ENCODE results near the gene PHF8. TPM values are rescaled to one million over a fixed set of nuclear protein-coding genes. Genes with fewer than 3 reads are reported as not detected.

PHF8 gene
- total RNA-seq, 1 experiment from 2014 or later: 29.6 TPM

GRCh38 chrX:54043541-54044125 lies 640 bp downstream of the PHF8 start:
- DNase-seq (ENCODE audit: low spot score): peak; percentile 54
- Mint-ChIP-seq H3K4me1 (peaks cover 23% of the 10 kb centered on the region), H3K4me3 (peak overlapping the region; percentile 94), H3K27ac (peak overlapping the region; percentile 100), H3K27me3 (ENCODE audit: low read depth) (no peaks in the 10 kb centered on the region), H3K36me3 (peaks cover 11% of the 10 kb centered on the region), H3K9me3 (no peaks in the 10 kb centered on the region)
- TF ChIP-seq MAX (CRISPR knock-in tag; IDR thresholded peaks at IDR 0.05) (peak; percentile 51), ZNF512 (CRISPR knock-in tag; IDR thresholded peaks at IDR 0.05; ENCODE audit: borderline replicate concordance) (no peak)
- POLR2A ChIA-PET: interaction anchor here (1.1 to 1.5 kb wide), 3 partner anchors 13 to 596 kb away, joined by 3 read pairs; no protein-coding TSS in a partner anchor
- CTCF ChIA-PET: interaction anchor here (0.7 to 1.0 kb wide), 2 partner anchors 64 to 140 kb away, joined by 3 read pairs; partner anchors contain the start of gene FAM120C
- ATAC-seq: no peak; the same call in 1 of the 2 replicates

GRCh38 chrX:54043056-54043455 lies 1.2 kb downstream of the PHF8 start:
- peaks cover 17% of the 10 kb centered on the region for H3K4me1 Mint-ChIP-seq
- ChIA-PET POLR2A (interaction anchor here (1.1 to 1.5 kb wide), 3 partner anchors 137 to 597 kb away, joined by 3 to 4 read pairs (median 3); partner anchors contain the start of gene FAM120C), CTCF (interaction anchor here (0.7 to 1.0 kb wide), 4 partner anchors 21 to 359 kb away, joined by 3 read pairs; partner anchors contain the start of gene FAM120C)
- H3K27ac Mint-ChIP-seq: peak overlapping the region; percentile 96
- peaks cover 11% of the 10 kb centered on the region for H3K36me3 Mint-ChIP-seq
- H3K4me3 Mint-ChIP-seq: peak overlapping the region; percentile 94
- H3K9me3 Mint-ChIP-seq: no peaks in the 10 kb centered on the region
- TF ChIP-seq TEAD4 (CRISPR knock-in tag; IDR thresholded peaks at IDR 0.05) (no peak), TCF7 (CRISPR knock-in tag; IDR thresholded peaks at IDR 0.05; ENCODE audit: low read depth) (no peak), ZNF423 (CRISPR knock-in tag; IDR thresholded peaks at IDR 0.05) (no peak), ZMAT4 (CRISPR knock-in tag; IDR thresholded peaks at IDR 0.05) (no peak), AFF4 (CRISPR knock-in tag; IDR thresholded peaks at IDR 0.05; ENCODE audit: borderline replicate concordance) (no peak)
- H3K27me3 Mint-ChIP-seq (ENCODE audit: low read depth): no peaks in the 10 kb centered on the region
- ATAC-seq (no peak), DNase-seq (ENCODE audit: low spot score) (no peak)

- H3K36me3 Mint-ChIP-seq: peaks cover 13% of the 10 kb centered on the region
- no peaks in the 10 kb centered on the region for H3K27me3 Mint-ChIP-seq (ENCODE audit: low read depth)
- ATAC-seq (peak; percentile 14), DNase-seq (ENCODE audit: low spot score) (peak; percentile 46)
- TF ChIP-seq IRF1 (CRISPR knock-in tag; IDR thresholded peaks at IDR 0.05) (no peak), RORB (CRISPR knock-in tag; IDR thresholded peaks at IDR 0.05) (no peak), STAT6 (CRISPR knock-in tag; conservative IDR thresholded peaks at IDR 0.05; ENCODE audit: low read depth) (no peak), USF1 (CRISPR knock-in tag; IDR thresholded peaks at IDR 0.05) (no peak), OVOL2 (CRISPR knock-in tag; IDR thresholded peaks at IDR 0.05; ENCODE audit: borderline replicate concordance) (no peak)
- H3K9me3 Mint-ChIP-seq: no peaks in the 10 kb centered on the region
- peaks cover 15% of the 10 kb centered on the region for H3K4me1 Mint-ChIP-seq
- H3K27ac Mint-ChIP-seq: no peak overlapping the region
- ChIA-PET POLR2A (interaction anchor here (1.1 to 1.5 kb wide), 3 partner anchors 138 to 597 kb away, joined by 3 to 4 read pairs (median 3); partner anchors contain the start of gene FAM120C), CTCF (interaction anchor here (0.7 to 1.0 kb wide), 4 partner anchors 21 to 358 kb away, joined by 3 read pairs; partner anchors contain the start of gene FAM120C)
- H3K4me3 Mint-ChIP-seq: peak overlapping the region; percentile 94
These were observed 1.7 kb downstream of the PHF8 start for GRCh38 chrX:54042609-54043021.

Data from WTC11 (cell line).